ENCODE measurements around the gene TMED9. TPM values are rescaled to one million over a fixed set of nuclear protein-coding genes. Genes with fewer than 3 reads are reported as not detected.
A peak's percentile ranks its signal among the peaks of the same experiment; 100 is the strongest.

Gene TMED9
- total and polyA plus RNA-seq, 2 of the 4 experiments (the other 2 are of a cell fraction): 123 to 357 TPM

DNA sequence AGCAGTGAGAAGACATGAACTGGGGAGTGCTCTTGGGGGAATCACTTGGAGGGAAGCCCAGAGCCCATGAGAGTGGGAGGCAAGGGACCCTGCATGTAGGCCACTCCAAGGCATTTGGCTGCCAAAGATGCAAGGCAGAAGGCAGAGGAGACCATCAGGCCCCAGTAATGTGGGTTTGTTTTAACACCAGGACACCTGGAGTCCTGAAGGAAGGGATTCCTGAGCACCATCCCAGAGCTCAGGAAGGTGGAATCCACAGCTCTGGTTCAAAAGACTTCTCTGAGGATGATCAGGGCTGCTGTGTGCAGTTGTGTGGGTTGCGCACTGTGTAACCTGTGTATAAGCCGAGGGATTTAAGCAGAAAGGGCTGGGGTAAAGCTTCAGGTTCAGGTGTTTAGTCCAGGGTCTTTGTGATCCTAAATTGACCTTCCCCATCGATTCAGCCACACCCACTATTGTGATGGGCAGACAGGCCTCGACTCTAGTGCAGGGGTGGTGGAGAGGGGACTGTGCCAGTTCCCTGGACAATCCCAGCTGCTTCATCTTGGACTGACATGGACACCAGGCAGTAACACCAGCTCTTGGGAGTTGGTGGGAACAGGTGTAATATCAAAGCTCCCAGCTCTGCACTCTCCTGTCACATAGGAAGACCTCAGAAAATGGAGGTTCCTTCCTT lies 18.9 kb downstream of the TMED9 start:
- Histone ChIP-seq H3K4me2 (ENCODE audit: low read depth, low read length) (no peak overlapping the region), H4K8ac (ENCODE audit: low read depth in 2 of 2, low read length in 2 of 2) (no peak overlapping the region), H3K56ac (ENCODE audit: extremely low read depth, insufficient read depth, low read length) (no peak overlapping the region), H3K79me1 (ENCODE audit: low read depth in 1 of 2, low read length in 2 of 2) (peaks cover 0 to 6% of the 10 kb centered on the region in 2 experiments; a peak in 1 of 4 replicates), H4K91ac (ENCODE audit: insufficient read depth, low read depth, low read length) (no peak overlapping the region), H3K27me3 (ENCODE audit: control insufficient read depth, insufficient read depth, low read length) (no peaks in the 10 kb centered on the region), H4K5ac (ENCODE audit: low read depth, low read length) (no peak overlapping the region), H3K23ac (ENCODE audit: low read depth, low read length) (no peak overlapping the region), H2BK120ac (ENCODE audit: low read depth, low read length) (no peak overlapping the region), H3K18ac (ENCODE audit: low read depth, low read length) (no peak overlapping the region), H3K9ac (ENCODE audit: low read depth, low read length) (no peak overlapping the region), H3K14ac (replicated peaks; ENCODE audit: low read depth, low read length) (no peak overlapping the region), H2BK20ac (ENCODE audit: low read depth, low read length) (no peak overlapping the region), H3K27ac (ENCODE audit: insufficient read depth, low read length) (no peak overlapping the region), H3K36me3 (ENCODE audit: control insufficient read depth, insufficient read depth, low read length) (peaks cover 19% of the 10 kb centered on the region; the same call in 1 of the 2 replicates), H2AFZ (replicated peaks; ENCODE audit: low read length, poor library complexity) (no peak overlapping the region), H4K20me1 (ENCODE audit: insufficient read depth, low read length) (peaks cover 5% of the 10 kb centered on the region; the same call in 1 of the 2 replicates), H3K9me1 (ENCODE audit: insufficient read depth, low read length) (peaks cover 3% of the 10 kb centered on the region; the same call in 1 of the 2 replicates), H2BK5ac (ENCODE audit: low read depth, low read length, poor library complexity, severe bottlenecking) (no peak overlapping the region), H3K4ac (ENCODE audit: low read depth, low read length) (no peak overlapping the region), H2AK9ac (replicated peaks; ENCODE audit: low read depth, low read length, poor library complexity) (peak overlapping the region; percentile 28), H2BK15ac (ENCODE audit: low read depth, low read length) (no peak overlapping the region), H2AK5ac (ENCODE audit: low read depth, low read length) (no peak overlapping the region), H3K9me3 (ENCODE audit: control insufficient read depth, insufficient read depth, low read length) (no peaks in the 10 kb centered on the region), H3K4me1 (ENCODE audit: control insufficient read depth, insufficient read depth, low read length) (no peaks in the 10 kb centered on the region), H3K4me3 (ENCODE audit: insufficient read depth, low read depth, low read length) (no peak overlapping the region)
- in situ Hi-C loops (cut with MboI; ENCODE audit: low sequenced_read_pairs) (loop anchor here (25.0 kb wide), 1 partner anchor 451 kb away; no protein-coding TSS in a partner anchor), dilution Hi-C loops (cut with HindIII; ENCODE audit: low sequenced_read_pairs, unreplicated experiment) (no loop called here), intact Hi-C loops (cut with micrococcal nuclease) (no loop called here)
- BruUV-seq (replicated peaks): no TSS peak
- DNase-seq (no peak), ATAC-seq (ENCODE audit: low read depth) (no peak)
- POLR2A ChIA-PET (ENCODE audit: unreplicated experiment): no interaction called here
- WGBS, 2 experiments (ENCODE audit: extremely low coverage in 2 of 2, insufficient read length in 1 of 2): no CpG with 5 or more reads among the region's 4 CpGs
- CTCF ChIA-PET: no interaction called here
- TF ChIP-seq CHD1 (IDR thresholded peaks at IDR 0.05; ENCODE audit: low read depth, low read length): no peak
- no peak for TF ChIP-seq CEBPB (IDR thresholded peaks at IDR 0.05; ENCODE audit: low read depth, low read length)
- TF ChIP-seq MAZ (IDR thresholded peaks at IDR 0.05; ENCODE audit: borderline replicate concordance, low read depth, low read length): no peak
- no peak for TF ChIP-seq NFE2L2 (IDR thresholded peaks at IDR 0.05; ENCODE audit: low read depth, low read length)
- TF ChIP-seq BHLHE40 (IDR thresholded peaks at IDR 0.05; ENCODE audit: low read depth, low read length): no peak
- TF ChIP-seq RAD21 (IDR thresholded peaks at IDR 0.05; ENCODE audit: low read length): no peak
